Peyer's patch (tissue), 4 donors: ENCODE results near the gene TXNDC15. TPM values are rescaled to one million over a fixed set of nuclear protein-coding genes. Genes with fewer than 3 reads are reported as not detected.
"Not testable (repeated sequence)": the region's sequence is repeated elsewhere in the genome, so short reads cannot be mapped to it uniquely, and the experiment has no call there.

Source experiments
- DNase-seq, 3 donors: peaks; one replicate each; pipeline ENCODE4 v3.0.0-alpha.2; 2017 to 2019
- H3K27ac ChIP-seq, 4 donors: fragments of 200-600 bp; sonication (generic); one replicate each; pipeline ENCODE4 v1.5.1; 2016 to 2019
- H3K27me3 ChIP-seq, 2 donors: fragments of 200-600 bp; sonication (generic); one replicate each; pipeline ENCODE4 v1.5.1; 2019
- H3K36me3 ChIP-seq, 3 donors: fragments of 200-600 bp; sonication (generic); one replicate each; pipeline ENCODE4 v1.5.1; 2016 to 2019
- H3K4me1 ChIP-seq, 4 donors: fragments of 200-600 bp; sonication (generic); one replicate each; pipeline ENCODE4 v1.5.1; 2016 to 2019
- H3K4me3 ChIP-seq, 4 donors: fragments of 200-600 bp; sonication (generic); 1 replicate in 3 of 4; 2 replicates in 1 of 4; pipeline ENCODE4 v1.5.1; 2016 to 2019; ENCODE audit warnings: mild to moderate bottlenecking in 1 of 4
- H3K9me3 ChIP-seq, 4 donors: fragments of 200-600 bp; sonication (generic); one replicate each; pipeline ENCODE4 v1.5.1; 2016 to 2019; ENCODE audit warnings: mild to moderate bottlenecking in 1 of 4
- CTCF ChIP-seq, 6 experiments: fragments of 450-650 bp in 4 of 6; fragments of 200-600 bp in 2 of 6; sonication (generic) in 1 of 6; IDR thresholded peaks; one replicate each; pipeline ENCODE4 v1.5.1; 2017 to 2019; ENCODE audit warnings: antibody characterized with exemption in 6 of 6, mild to moderate bottlenecking in 3 of 6, moderate library complexity in 1 of 6
- POLR2A ChIP-seq, 2 donors: fragments of 450-650 bp; IDR thresholded peaks; one replicate each; pipeline ENCODE4 v1.5.1; 2017; ENCODE audit warnings: antibody characterized with exemption in 2 of 2, mild to moderate bottlenecking in 2 of 2, moderate library complexity in 2 of 2
- total RNA-seq, 4 donors: library from RNA; depleted of rRNA; stranded (reverse); fragments of >200 nt; gene quantifications; one replicate each; pipeline ENCODE4 v1.1.0, GENCODE V29; 2016

TXNDC15 gene
- total RNA-seq, 4 donors from 2014 or later = 34.3 to 81.7 (median 39.9) TPM

DNA sequence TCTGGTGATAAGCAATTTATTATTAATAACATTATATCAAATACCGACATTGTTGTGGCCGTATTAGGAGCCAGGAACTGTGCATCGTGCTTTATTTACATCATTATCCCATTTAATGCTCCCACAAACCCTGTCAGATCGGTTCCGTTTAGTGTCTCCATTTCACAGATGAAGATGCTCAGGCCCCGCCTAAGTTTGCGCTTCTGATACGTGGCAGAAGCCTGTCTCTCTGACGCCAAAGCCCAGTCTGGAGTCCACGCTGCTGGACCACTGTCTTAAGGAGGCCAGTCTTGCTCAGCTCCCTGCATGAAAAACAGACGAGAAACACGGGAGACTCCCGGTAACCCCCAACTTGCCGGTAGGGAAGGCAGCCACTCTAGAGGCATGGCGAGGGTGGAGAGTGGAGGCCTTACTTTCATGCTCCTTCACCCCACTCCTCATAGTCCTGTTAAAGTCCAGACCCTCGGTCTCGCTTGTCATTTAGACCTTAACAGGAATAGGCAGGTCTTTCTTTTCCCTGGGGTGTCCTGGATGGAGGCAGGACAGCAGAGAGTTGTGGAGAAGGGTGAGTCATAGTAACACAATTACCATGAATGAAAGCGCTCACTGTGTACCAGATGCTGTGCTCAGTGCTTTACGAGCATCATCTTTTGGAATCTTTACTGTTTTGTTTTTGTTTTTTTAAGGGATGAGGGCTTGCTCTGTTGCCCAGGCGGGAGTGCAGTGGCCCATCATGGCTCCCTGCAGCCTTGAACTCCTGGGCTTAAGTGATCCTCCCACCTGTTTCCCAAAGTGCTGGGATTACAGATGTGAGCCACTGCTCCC, 872 bp downstream of the TXNDC15 start:
- H3K9me3 ChIP-seq = no peaks in the 10 kb centered on the region

GRCh38 chr5:134877159-134877558, 3.0 kb downstream of the TXNDC15 start:
- no peak for DNase-seq
- no peak overlapping the region for H3K4me3 ChIP-seq
- H3K36me3 ChIP-seq = no peaks in the 10 kb centered on the region
- TF ChIP-seq POLR2A (IDR thresholded peaks at IDR 0.05) (no peak), CTCF (IDR thresholded peaks at IDR 0.05) (no peak)
- H3K27me3 ChIP-seq = no peaks in the 10 kb centered on the region
- no peak overlapping the region for H3K27ac ChIP-seq
- H3K9me3 ChIP-seq = no peaks in the 10 kb centered on the region
- peaks cover 0 to 23% (median 7%) of the 10 kb centered on the region in 4 donors for H3K4me1 ChIP-seq

More for the DNA sequence above, 872 bp downstream of the TXNDC15 start:
- TF ChIP-seq CTCF (IDR thresholded peaks at IDR 0.05) (no peak), POLR2A (IDR thresholded peaks at IDR 0.05) (no peak)
- Histone ChIP-seq H3K4me1 (peaks cover 0 to 23% (median 7%) of the 10 kb centered on the region in 4 donors), H3K36me3 (no peaks in the 10 kb centered on the region), H3K27ac (peak overlapping the region; percentile 87 to 94 (median 92)), H3K27me3 (no peaks in the 10 kb centered on the region), H3K4me3 (peak overlapping the region; percentile 84 to 94 (median 88))
- peak; percentile 46 to 75 (median 59) for DNase-seq

- Histone ChIP-seq H3K4me3 (no peak overlapping the region), H3K27me3 (no peaks in the 10 kb centered on the region), H3K4me1 (peaks cover 0 to 23% (median 7%) of the 10 kb centered on the region in 4 donors), H3K27ac (no peak overlapping the region), H3K9me3 (no peaks in the 10 kb centered on the region), H3K36me3 (no peaks in the 10 kb centered on the region)
- no peak for TF ChIP-seq POLR2A (IDR thresholded peaks at IDR 0.05)
- TF ChIP-seq CTCF (IDR thresholded peaks at IDR 0.05) = no peak
- DNase-seq = no peak
Measured at GRCh38 chr5:134878403-134878802, 4.2 kb downstream of the TXNDC15 start.

GRCh38 chr5:134879456-134879855, 5.3 kb downstream of the TXNDC15 start:
- Histone ChIP-seq H3K9me3 (no peaks in the 10 kb centered on the region), H3K4me1 (peaks cover 0 to 19% (median 7%) of the 10 kb centered on the region in 4 donors), H3K36me3 (no peaks in the 10 kb centered on the region), H3K27ac (no peak overlapping the region), H3K4me3 (no peak overlapping the region), H3K27me3 (no peaks in the 10 kb centered on the region)
- TF ChIP-seq POLR2A (IDR thresholded peaks at IDR 0.05) (no peak), CTCF (IDR thresholded peaks at IDR 0.05) (no peak)
- DNase-seq = no peak

- not testable (repeated sequence) for DNase-seq
Measured at GRCh38 chr5:134880937-134881336, 6.8 kb downstream of the TXNDC15 start.

DNA sequence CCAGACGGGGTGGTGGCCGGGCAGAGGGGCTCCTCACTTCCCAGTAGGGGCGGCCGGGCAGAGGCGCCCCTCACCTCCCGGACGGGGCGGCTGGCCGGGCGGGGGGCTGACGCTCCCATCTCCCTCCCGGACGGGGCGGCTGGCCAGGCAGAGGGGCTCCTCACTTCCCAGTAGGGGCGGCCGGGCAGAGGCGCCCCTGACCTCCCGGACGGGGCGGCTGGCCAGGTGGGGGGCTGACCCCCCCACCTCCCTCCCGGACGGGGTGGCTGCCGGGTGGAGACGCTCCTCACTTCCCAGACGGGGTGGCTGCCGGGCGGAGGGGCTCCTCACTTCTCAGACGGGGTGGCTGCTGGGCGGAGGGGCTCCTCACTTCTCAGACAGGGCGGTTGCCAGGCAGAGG, 7.5 kb downstream of the TXNDC15 start:
- H3K36me3 ChIP-seq, H3K9me3 ChIP-seq, DNase-seq, H3K4me3 ChIP-seq, H3K27me3 ChIP-seq, H3K4me1 ChIP-seq, H3K27ac ChIP-seq: not testable (repeated sequence)

More at GRCh38 chr5:134880937-134881336, 6.8 kb downstream of the TXNDC15 start:
- not testable (repeated sequence) for H3K9me3 ChIP-seq, H3K27me3 ChIP-seq, H3K27ac ChIP-seq, H3K36me3 ChIP-seq, H3K4me3 ChIP-seq, H3K4me1 ChIP-seq
